ENCODE data around the gene WIPF3. TPM values are rescaled to one million over a fixed set of nuclear protein-coding genes. Genes with fewer than 3 reads are reported as not detected.

The WIPF3 gene
- total RNA-seq, 2 donors from 2014 or later = 1.6 to 2.3 TPM

DNA sequence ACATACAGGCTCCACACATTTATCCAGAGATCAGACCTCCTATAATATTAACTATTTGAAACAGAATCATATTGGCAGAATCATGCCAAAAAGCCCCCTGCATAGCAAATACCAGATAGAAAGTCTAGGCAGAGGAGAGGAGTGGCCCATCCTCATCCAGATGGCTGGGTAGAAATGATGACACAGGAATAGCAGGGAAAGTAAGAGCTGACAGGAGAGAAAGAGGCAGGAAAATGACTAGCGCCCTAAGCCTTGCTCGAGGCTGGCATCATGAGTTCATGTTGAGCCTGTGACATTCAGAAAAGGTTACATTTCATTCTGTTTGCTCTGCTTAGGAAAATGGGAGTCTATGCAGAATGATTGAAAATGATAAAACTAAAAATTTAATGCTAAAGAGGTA, 27.6 kb downstream of the WIPF3 start:
- TF ChIP-seq, protein P1, sequence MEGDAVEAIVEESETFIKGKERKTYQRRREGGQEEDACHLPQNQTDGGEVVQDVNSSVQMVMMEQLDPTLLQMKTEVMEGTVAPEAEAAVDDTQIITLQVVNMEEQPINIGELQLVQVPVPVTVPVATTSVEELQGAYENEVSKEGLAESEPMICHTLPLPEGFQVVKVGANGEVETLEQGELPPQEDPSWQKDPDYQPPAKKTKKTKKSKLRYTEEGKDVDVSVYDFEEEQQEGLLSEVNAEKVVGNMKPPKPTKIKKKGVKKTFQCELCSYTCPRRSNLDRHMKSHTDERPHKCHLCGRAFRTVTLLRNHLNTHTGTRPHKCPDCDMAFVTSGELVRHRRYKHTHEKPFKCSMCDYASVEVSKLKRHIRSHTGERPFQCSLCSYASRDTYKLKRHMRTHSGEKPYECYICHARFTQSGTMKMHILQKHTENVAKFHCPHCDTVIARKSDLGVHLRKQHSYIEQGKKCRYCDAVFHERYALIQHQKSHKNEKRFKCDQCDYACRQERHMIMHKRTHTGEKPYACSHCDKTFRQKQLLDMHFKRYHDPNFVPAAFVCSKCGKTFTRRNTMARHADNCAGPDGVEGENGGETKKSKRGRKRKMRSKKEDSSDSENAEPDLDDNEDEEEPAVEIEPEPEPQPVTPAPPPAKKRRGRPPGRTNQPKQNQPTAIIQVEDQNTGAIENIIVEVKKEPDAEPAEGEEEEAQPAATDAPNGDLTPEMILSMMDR (IDR thresholded peaks at IDR 0.05) = no peak
- no peaks in the 10 kb centered on the region for H3K9me3 ChIP-seq
- H3K27ac ChIP-seq = no peak overlapping the region
- intact Hi-C loops (cut with DNase I) = no loop called here
- no peaks in the 10 kb centered on the region for H3K27me3 ChIP-seq
- no peaks in the 10 kb centered on the region for H3K4me1 ChIP-seq
- no peaks in the 10 kb centered on the region for H3K36me3 ChIP-seq
- no peak overlapping the region for H3K4me3 ChIP-seq
- DNase-seq = no peak
- no peak overlapping the region for H3K9ac ChIP-seq (ENCODE audit: low read depth in 2 of 2, low read length in 2 of 2)

DNA sequence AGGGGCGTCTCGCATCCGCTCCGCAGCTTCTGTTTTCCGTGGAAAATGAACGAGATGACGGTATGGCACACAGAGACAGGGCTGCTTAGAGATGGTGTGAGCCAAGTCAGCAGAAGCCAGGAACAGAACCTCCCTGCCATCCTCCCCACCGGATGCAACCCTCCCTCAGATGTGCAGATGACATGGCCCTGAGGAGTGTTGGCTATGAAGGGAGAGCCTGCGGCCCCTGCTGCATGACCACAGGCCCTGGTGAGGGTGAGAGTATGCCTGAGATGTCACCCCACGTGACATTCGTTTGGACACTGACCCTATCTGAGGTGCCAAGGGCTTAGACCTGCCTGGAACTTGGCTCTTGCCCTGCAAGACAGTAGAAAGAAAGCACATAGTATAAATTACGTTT, 29.4 kb downstream of the WIPF3 start:
- no peak overlapping the region for H3K9ac ChIP-seq (ENCODE audit: low read depth in 2 of 2, low read length in 2 of 2)
- DNase-seq = no peak
- H3K9me3 ChIP-seq = no peaks in the 10 kb centered on the region
- H3K36me3 ChIP-seq = no peaks in the 10 kb centered on the region
- H3K27ac ChIP-seq = no peak overlapping the region
- no peaks in the 10 kb centered on the region for H3K4me1 ChIP-seq
- TF ChIP-seq, protein P1 (IDR thresholded peaks at IDR 0.05) = no peak
- H3K4me3 ChIP-seq = no peak overlapping the region
- intact Hi-C loops (cut with DNase I) = no loop called here
- no peaks in the 10 kb centered on the region for H3K27me3 ChIP-seq

DNA sequence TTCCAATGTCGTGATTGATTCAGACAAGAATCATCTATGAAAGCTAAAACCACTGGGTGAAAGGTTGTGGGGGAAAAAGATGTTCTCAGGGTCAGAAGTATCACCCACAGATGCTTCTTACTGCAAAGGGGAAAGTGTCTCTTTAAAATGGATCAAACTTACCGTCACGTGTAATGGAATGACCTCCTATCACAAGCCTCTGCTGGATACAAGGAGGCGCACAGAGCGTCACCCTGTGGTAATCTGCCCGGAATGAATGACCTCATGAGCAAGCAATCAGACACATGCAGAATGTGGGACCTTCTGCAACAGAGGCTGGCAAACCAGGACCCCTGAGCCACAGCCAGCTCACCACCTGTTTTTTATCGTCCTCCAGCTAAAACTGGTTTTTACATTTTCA, 33.0 kb downstream of the WIPF3 start:
- H3K36me3 ChIP-seq = no peaks in the 10 kb centered on the region
- intact Hi-C loops (cut with DNase I) = no loop called here
- no peak overlapping the region for H3K4me3 ChIP-seq
- no peak for DNase-seq
- TF ChIP-seq, protein P1 (IDR thresholded peaks at IDR 0.05) = no peak
- H3K27me3 ChIP-seq = no peaks in the 10 kb centered on the region
- H3K4me1 ChIP-seq = no peaks in the 10 kb centered on the region
- no peaks in the 10 kb centered on the region for H3K9me3 ChIP-seq
- no peak overlapping the region for H3K9ac ChIP-seq (ENCODE audit: low read depth in 2 of 2, low read length in 2 of 2)
- no peak overlapping the region for H3K27ac ChIP-seq

DNA sequence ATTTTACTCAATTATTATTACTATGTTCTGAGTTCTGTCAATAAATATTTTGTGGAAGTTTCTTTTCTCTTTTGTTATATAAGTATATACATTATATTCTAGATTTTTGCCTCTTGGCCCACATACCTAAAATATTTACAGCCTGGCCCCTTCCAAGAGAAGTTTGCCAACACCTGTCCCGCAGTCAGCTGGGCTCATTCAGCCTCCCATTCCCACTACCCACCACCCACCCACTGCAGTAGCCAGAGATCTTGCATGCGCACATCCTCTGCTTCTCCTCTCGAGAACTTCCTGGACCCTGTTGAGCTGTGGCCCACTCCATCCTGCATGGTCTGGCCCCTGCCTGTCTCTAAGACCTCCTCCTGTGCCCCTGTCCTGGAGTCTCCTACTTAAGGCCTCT, 33.6 kb downstream of the WIPF3 start:
- TF ChIP-seq, protein P1 (IDR thresholded peaks at IDR 0.05) = no peak
- Histone ChIP-seq H3K27ac (no peak overlapping the region), H3K27me3 (no peaks in the 10 kb centered on the region), H3K9ac (ENCODE audit: low read depth in 2 of 2, low read length in 2 of 2) (no peak overlapping the region), H3K36me3 (no peaks in the 10 kb centered on the region), H3K9me3 (no peaks in the 10 kb centered on the region), H3K4me3 (no peak overlapping the region), H3K4me1 (no peaks in the 10 kb centered on the region)
- no peak for DNase-seq
- intact Hi-C loops (cut with DNase I) = no loop called here

DNA sequence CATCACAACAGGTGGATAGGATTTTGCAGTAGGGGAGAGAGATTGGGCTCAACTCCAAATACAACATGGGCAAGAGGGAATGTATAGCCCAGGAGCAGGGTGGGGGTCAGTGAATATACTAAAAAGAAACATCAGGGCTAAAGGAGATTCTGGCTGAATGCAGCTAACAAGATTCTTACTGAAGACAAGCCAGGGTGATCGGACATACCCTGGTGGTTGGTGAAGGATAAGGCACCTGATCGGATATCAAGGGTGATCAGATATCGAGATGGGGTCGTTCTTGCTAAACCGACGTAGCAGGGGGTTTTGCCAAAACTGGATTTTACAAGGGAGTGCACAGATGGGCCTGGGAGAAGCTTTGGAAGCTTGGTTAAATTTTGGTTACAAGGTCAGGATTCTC, 34.4 kb downstream of the WIPF3 start:
- Histone ChIP-seq H3K27ac (no peak overlapping the region), H3K9ac (ENCODE audit: low read depth in 2 of 2, low read length in 2 of 2) (no peak overlapping the region), H3K4me1 (no peaks in the 10 kb centered on the region), H3K36me3 (no peaks in the 10 kb centered on the region), H3K27me3 (no peaks in the 10 kb centered on the region), H3K4me3 (no peak overlapping the region), H3K9me3 (no peaks in the 10 kb centered on the region)
- no peak for DNase-seq
- TF ChIP-seq, protein P1 (IDR thresholded peaks at IDR 0.05) = no peak
- intact Hi-C loops (cut with DNase I) = no loop called here
